Natural killer cell (primary cell): ENCODE data around the gene TMEM175. TPM values are rescaled to one million over a fixed set of nuclear protein-coding genes. Genes with fewer than 3 reads are reported as not detected.

Source experiments
- ATAC-seq, 3 donors: fragments of 150-1000 bp in 2 of 3; fragments of 200-7000 bp in 1 of 3; cut with Tn5 transposase; 1 replicate in 1 of 3; 2 replicates in 2 of 3; pipeline ENCODE4 v1.10.0; 2021; ENCODE audit warnings: mild to moderate bottlenecking in 2 of 3, moderate library complexity in 2 of 3
- DNase-seq, 2 donors: peaks; one replicate each; pipeline versions ENCODE4 v3.0.0 to v3.0.0-alpha.2; 2013 to 2021; ENCODE audit warnings: mixed read lengths in 1 of 2
- H3K27ac ChIP-seq: one replicate; pipeline ENCODE4 v1.5.1; 2013; ENCODE audit warnings: mild to moderate bottlenecking, low read length
- H3K27me3 ChIP-seq: one replicate; pipeline ENCODE4 v1.6.1; 2013; ENCODE audit warnings: low read length; ENCODE audit not compliant: control insufficient read depth, insufficient read depth
- H3K36me3 ChIP-seq: one replicate; pipeline ENCODE4 v1.6.1; 2013; ENCODE audit warnings: low read length; ENCODE audit not compliant: control insufficient read depth, insufficient read depth
- H3K4me1 ChIP-seq: one replicate; pipeline ENCODE4 v1.6.1; 2013; ENCODE audit warnings: low read length; ENCODE audit not compliant: control insufficient read depth, insufficient read depth
- H3K4me3 ChIP-seq: one replicate; pipeline ENCODE4 v1.5.1; 2013; ENCODE audit warnings: low read length
- H3K9me3 ChIP-seq: one replicate; pipeline ENCODE4 v1.6.1; 2013; ENCODE audit warnings: low read length; ENCODE audit not compliant: control insufficient read depth, insufficient read depth
- H3K27ac Mint-ChIP-seq, 2 donors: one replicate each; pipeline ENCODE4 v1.8.0; 2022; ENCODE audit warnings: mild to moderate bottlenecking in 2 of 2, mixed read lengths in 2 of 2, moderate library complexity in 1 of 2
- H3K27me3 Mint-ChIP-seq, 2 donors: one replicate each; pipeline ENCODE4 v1.8.0; 2022; ENCODE audit warnings: low read depth in 2 of 2, mixed read lengths in 2 of 2
- H3K36me3 Mint-ChIP-seq: one replicate; pipeline ENCODE4 v1.8.0; 2022; ENCODE audit warnings: mixed read lengths
- H3K4me1 Mint-ChIP-seq, 2 donors: one replicate each; pipeline ENCODE4 v1.8.0; 2022; ENCODE audit warnings: mixed read lengths in 2 of 2
- H3K4me3 Mint-ChIP-seq: one replicate; pipeline ENCODE4 v1.8.0; 2022; ENCODE audit warnings: mild to moderate bottlenecking, moderate library complexity, mixed read lengths
- H3K9me3 Mint-ChIP-seq, 2 donors: one replicate each; pipeline ENCODE4 v1.8.0; 2022; ENCODE audit warnings: mixed read lengths in 2 of 2
- WGBS: methylation state at CpG from one replicate; pipeline ENCODE4 v1.1.7; 2013; ENCODE audit warnings: missing lambda C conversion rate; ENCODE audit not compliant: insufficient coverage; 5-methylcytosine and 5-hydroxymethylcytosine counted together
- intact Hi-C: fragments of 100-400 bp; cut with micrococcal nuclease; formaldehyde crosslinking; loops from one replicate; pipeline ENCODE4 v1.14.2; 2022
- total RNA-seq, 4 donors: library from RNA; stranded (reverse); fragments of 120-200 nt in 1 of 4; gene quantifications; one replicate each; pipeline versions ENCODE4 v1.2.3 to v1.2.4, GENCODE V29; 2013 to 2022
- TF ChIP-seq, protein P1 (sequence below): fragments of 200-600 bp; IDR thresholded peaks from one replicate; pipeline ENCODE4 v1.8.0; 2022; ENCODE audit warnings: antibody characterized with exemption

TMEM175 gene
- total RNA-seq, 3 donors from 2014 or later (not counting 1 experiment from before 2014, with no cell fraction given): 72.8 to 79.8 (median 73.2) TPM

- TF ChIP-seq, protein P1, sequence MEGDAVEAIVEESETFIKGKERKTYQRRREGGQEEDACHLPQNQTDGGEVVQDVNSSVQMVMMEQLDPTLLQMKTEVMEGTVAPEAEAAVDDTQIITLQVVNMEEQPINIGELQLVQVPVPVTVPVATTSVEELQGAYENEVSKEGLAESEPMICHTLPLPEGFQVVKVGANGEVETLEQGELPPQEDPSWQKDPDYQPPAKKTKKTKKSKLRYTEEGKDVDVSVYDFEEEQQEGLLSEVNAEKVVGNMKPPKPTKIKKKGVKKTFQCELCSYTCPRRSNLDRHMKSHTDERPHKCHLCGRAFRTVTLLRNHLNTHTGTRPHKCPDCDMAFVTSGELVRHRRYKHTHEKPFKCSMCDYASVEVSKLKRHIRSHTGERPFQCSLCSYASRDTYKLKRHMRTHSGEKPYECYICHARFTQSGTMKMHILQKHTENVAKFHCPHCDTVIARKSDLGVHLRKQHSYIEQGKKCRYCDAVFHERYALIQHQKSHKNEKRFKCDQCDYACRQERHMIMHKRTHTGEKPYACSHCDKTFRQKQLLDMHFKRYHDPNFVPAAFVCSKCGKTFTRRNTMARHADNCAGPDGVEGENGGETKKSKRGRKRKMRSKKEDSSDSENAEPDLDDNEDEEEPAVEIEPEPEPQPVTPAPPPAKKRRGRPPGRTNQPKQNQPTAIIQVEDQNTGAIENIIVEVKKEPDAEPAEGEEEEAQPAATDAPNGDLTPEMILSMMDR: no peak
- no peaks in the 10 kb centered on the region for H3K27me3 Mint-ChIP-seq
- H3K4me3 Mint-ChIP-seq: no peak overlapping the region
- H3K36me3 Mint-ChIP-seq: no peaks in the 10 kb centered on the region
- Histone ChIP-seq H3K9me3 (no peaks in the 10 kb centered on the region), H3K4me1 (no peaks in the 10 kb centered on the region), H3K27ac (no peak overlapping the region), H3K36me3 (peaks cover 37% of the 10 kb centered on the region), H3K4me3 (no peak overlapping the region), H3K27me3 (no peaks in the 10 kb centered on the region)
- ATAC-seq (no peak), DNase-seq (no peak)
- H3K9me3 Mint-ChIP-seq: no peaks in the 10 kb centered on the region
- H3K4me1 Mint-ChIP-seq: peaks cover 4% of the 10 kb centered on the region in 2 donors
- 95% methylated on average over 45 of the region's 45 CpGs for WGBS
- intact Hi-C loops: no loop called here
- H3K27ac Mint-ChIP-seq: peak overlapping the region in 1 of 2 donors; percentile 22
Observed at GRCh38 chr4:957581-958313, 25.5 kb downstream of the TMEM175 start.

GRCh38 chr4:958314-958665 is 26.0 kb downstream of the TMEM175 start:
- no peaks in the 10 kb centered on the region for H3K27me3 ChIP-seq
- Mint-ChIP-seq H3K4me3 (no peak overlapping the region), H3K4me1 (peaks cover 4% of the 10 kb centered on the region in 2 donors), H3K27ac (peak overlapping the region in 1 of 2 donors; percentile 22), H3K9me3 (no peaks in the 10 kb centered on the region), H3K27me3 (no peaks in the 10 kb centered on the region), H3K36me3 (no peaks in the 10 kb centered on the region)
- H3K27ac ChIP-seq: no peak overlapping the region
- H3K4me1 ChIP-seq: no peaks in the 10 kb centered on the region
- H3K4me3 ChIP-seq: no peak overlapping the region
- no peaks in the 10 kb centered on the region for H3K9me3 ChIP-seq
- intact Hi-C loops: no loop called here
- 94% methylated on average over 17 of the region's 17 CpGs for WGBS
- peak in 1 of 3 donors; percentile 5 for ATAC-seq
- peaks cover 42% of the 10 kb centered on the region for H3K36me3 ChIP-seq
- no peak for DNase-seq
- TF ChIP-seq, protein P1: no peak

DNA sequence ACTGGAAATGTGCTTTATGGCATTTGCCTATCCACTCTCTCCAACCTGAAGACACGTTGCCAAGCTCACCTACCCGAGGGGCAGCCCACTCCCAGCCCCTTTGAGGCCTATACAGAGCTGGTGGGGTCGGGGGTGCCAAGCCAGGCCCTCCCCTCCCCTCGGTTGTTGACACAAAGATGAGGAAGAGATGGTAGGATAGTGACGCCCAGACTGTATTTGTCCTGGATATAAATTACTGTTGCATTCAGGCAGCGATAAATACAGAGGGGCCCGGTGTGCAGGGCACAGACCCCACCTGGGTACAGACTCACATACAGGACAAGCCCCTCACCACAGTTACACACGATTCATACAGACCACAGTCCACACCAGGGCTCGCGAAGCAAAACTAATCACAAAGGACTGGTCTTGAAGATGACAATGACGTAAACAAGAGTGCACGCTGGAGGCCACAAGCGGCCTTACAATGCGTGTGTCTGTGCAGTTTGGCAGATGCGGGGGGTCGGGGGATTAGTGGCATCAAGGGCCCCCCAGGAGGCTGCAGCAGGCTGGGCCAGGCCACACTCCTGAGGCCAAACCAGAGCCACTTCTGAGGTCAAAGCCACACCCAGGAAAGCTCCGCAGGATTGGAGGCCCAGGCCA is 26.6 kb downstream of the TMEM175 start:
- H3K9me3 ChIP-seq: no peaks in the 10 kb centered on the region
- 88% methylated on average over 17 of the region's 17 CpGs for WGBS
- Mint-ChIP-seq H3K4me3 (no peak overlapping the region), H3K4me1 (peaks cover 4 to 8% of the 10 kb centered on the region in 2 donors), H3K27me3 (no peaks in the 10 kb centered on the region), H3K27ac (peak overlapping the region in 1 of 2 donors; percentile 26), H3K9me3 (no peaks in the 10 kb centered on the region), H3K36me3 (no peaks in the 10 kb centered on the region)
- no peaks in the 10 kb centered on the region for H3K4me1 ChIP-seq
- no peak overlapping the region for H3K4me3 ChIP-seq
- ATAC-seq (no peak), DNase-seq (no peak)
- H3K27ac ChIP-seq: no peak overlapping the region
- no peaks in the 10 kb centered on the region for H3K27me3 ChIP-seq
- intact Hi-C loops: no loop called here
- TF ChIP-seq, protein P1: no peak
- peaks cover 44% of the 10 kb centered on the region for H3K36me3 ChIP-seq
